Pancreas (tissue), 10 donors: ENCODE measurements around the gene CDHR2. TPM values are rescaled to one million over a fixed set of nuclear protein-coding genes. Genes with fewer than 3 reads are reported as not detected.

ENCODE experiments used
- ATAC-seq, 4 donors: fragments of 200-7000 bp; cut with Tn5 transposase; one replicate each; pipeline versions ENCODE4 v1.8.0 to v1.9.1; 2020; ENCODE audit warnings: mild to moderate bottlenecking in 4 of 4, moderate library complexity in 4 of 4
- DNase-seq, 6 donors: peaks; one replicate each; pipeline ENCODE4 v3.0.0-alpha.2; 2020
- FAIRE-seq: peaks from 2 replicates; lab custom pipeline; 2012; peaks lifted over from hg19 to GRCh38; lab: Jason Lieb, UNC
- H3K27ac ChIP-seq, 4 donors: fragments of 200-600 bp; sonication (generic); 1 replicate in 3 of 4; 2 replicates in 1 of 4; pipeline versions ENCODE4 v1.5.0 to v1.8.0; 2020
- H3K27me3 ChIP-seq, 4 donors: fragments of 200-600 bp; one replicate each; pipeline ENCODE4 v1.8.0; 2021
- H3K36me3 ChIP-seq, 3 donors: fragments of 200-600 bp; sonication (generic) in 1 of 3; one replicate each; pipeline versions ENCODE4 v1.5.0 to v1.8.0; 2020 to 2021
- H3K4me1 ChIP-seq, 3 donors: fragments of 200-600 bp; one replicate each; pipeline ENCODE4 v1.8.0; 2021
- H3K4me3 ChIP-seq, 4 donors: fragments of 200-600 bp; sonication (generic) in 2 of 4; one replicate each; pipeline versions ENCODE4 v1.5.0 to v1.8.0; 2020 to 2021
- H3K9me3 ChIP-seq, 4 donors: fragments of 200-600 bp; one replicate each; pipeline ENCODE4 v1.8.0; 2021
- CTCF ChIP-seq, 4 donors: fragments of 200-600 bp; sonication (generic) in 3 of 4; IDR thresholded peaks; one replicate each; pipeline versions ENCODE4 v1.5.0 to v1.8.0; 2021; ENCODE audit warnings: antibody characterized with exemption in 4 of 4
- whole genome bisulfite sequencing, 2 donors: extraction: QIAGEN DNeasy Blood & Tissue Kit; methylation state at CpG; one replicate each; pipeline ENCODE4 v1.1.7; 2013; 5-methylcytosine and 5-hydroxymethylcytosine counted together
- intact Hi-C, 3 donors: fragments of 100-400 bp; cut with DNase I; formaldehyde crosslinking; loops; one replicate each; pipeline versions ENCODE4 v1.11.1 to v1.14.2; 2022
- polyA plus RNA-seq, 2 donors: library from polyadenylated mRNA; stranded (reverse); fragments of 200-250 nt; gene quantifications; one replicate each; pipeline ENCODE4 v1.2.3, GENCODE V29; 2013
- total RNA-seq, 6 donors: library from RNA; stranded (reverse); fragmentation: NEBNext Ultra II Directional in 4 of 6; extraction: Animal tissue kit (Norgen Biotek cat#: 25700) in 4 of 6; gene quantifications; one replicate each; pipeline versions ENCODE4 v1.2.1 to v1.2.4, GENCODE V29; 2021 to 2023
- donor health status: healthy with polysubstance abuse.
- donor health status: DM: no; HTN: no; CAD: no; lungs with moderate emphysema.
- donor health status: DM: no; HTN: no; CAD: no.
- donor health status: control.
- donor health status: control.
- donor health status: Bipolar disorder and iron deficiency.
- donor health status: DM: yes; HTN: yes; CAD: no.
- donor health status: DM: no; HTN: no; CAD: no.
- donor health status: DM: no; HTN: no; CAD: no.
- donor health status: DM: yes; HTN: yes; CAD: no.

Gene CDHR2
- total and polyA plus RNA-seq, 8 donors, result 0.19 to 1.1 (median 0.26) TPM; not detected in 1

DNA sequence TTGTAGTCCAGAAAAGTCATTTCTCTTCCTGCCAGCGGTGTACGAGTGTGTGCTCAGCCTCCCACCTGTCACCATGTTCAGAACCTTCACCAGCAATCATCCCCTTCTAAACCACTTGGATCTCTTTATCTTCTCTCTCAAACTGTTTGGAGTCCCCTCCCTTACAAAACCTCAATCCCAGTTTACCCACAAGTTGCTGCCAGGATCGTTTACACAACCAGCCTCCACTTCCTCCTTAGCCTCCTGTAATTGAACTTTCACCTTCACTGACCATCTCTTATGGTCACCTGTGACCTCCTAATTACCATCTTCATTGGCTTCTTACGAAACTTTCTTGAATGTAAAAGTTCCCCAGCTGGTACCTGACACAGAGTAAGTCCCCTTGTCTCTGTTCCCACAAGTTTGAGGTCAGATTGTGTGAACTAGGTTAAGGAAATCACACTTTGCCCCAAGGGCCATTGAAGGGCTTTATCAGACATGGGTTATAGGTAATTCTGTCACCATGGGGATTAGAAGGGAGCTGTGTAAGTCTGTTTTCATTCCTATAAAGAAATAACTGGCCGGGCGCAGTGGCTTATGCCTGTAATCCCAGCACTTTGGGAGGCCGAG lies 32.0 kb upstream of the CDHR2 start:
- no peak for TF ChIP-seq CTCF (IDR thresholded peaks at IDR 0.05)
- ATAC-seq (no peak), FAIRE-seq (no peak), DNase-seq (no peak)
- Histone ChIP-seq H3K27ac (no peak overlapping the region), H3K27me3 (no peaks in the 10 kb centered on the region), H3K36me3 (no peaks in the 10 kb centered on the region), H3K4me3 (no peak overlapping the region), H3K9me3 (no peaks in the 10 kb centered on the region), H3K4me1 (no peaks in the 10 kb centered on the region)
- intact Hi-C loops, result no loop called here
- 65 to 68% methylated on average over 7 of the region's 7 CpGs for WGBS, 2 donors

DNA sequence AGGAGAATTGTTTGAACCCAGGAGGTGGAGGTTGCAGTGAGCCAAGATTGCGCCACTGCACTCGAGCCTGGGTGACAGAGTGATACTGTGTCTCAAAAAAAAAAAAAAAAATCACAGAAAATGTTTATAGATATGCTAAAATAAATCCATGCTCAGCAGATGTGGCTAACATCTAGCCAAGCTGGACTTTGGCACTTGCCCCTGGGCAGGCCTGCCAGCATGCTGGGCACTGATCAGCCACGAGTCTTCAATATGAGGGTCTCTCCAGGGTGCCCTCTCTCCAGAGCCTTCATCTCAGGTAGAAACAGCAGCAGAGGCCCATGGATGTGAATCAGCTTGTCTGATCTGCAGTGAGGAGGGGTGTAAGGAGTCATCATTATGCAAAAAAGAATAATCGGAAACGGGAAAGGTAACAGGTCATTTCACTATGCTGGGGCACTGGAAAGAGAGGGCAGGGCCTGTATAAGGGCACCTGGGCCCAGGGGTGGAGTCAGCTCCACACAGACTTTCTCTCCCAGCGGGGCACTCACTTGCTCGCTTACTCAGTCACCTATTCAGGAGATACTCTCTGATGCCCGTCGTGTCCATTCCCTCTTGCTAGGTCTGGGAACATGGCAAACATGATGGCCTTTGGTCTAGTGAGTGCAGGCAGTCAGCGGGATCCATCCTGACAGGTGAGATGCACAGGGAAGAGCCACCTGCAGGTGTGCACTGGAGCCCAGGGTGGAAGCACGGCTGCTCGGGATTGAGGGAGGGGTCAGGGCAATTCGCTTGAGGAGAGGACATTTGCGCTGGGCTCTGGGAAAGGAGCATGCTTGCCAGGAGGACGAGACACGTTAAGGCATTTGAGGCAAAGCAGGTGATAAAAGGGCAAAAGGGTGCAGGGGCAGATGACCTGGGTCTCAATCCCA lies 29.1 kb upstream of the CDHR2 start:
- no peak for FAIRE-seq
- no peak for ATAC-seq
- Histone ChIP-seq H3K4me3 (no peak overlapping the region), H3K9me3 (no peaks in the 10 kb centered on the region), H3K36me3 (no peaks in the 10 kb centered on the region), H3K27me3 (no peaks in the 10 kb centered on the region), H3K27ac (no peak overlapping the region), H3K4me1 (no peaks in the 10 kb centered on the region)
- 59 to 60% methylated on average over 16 of the region's 16 CpGs for WGBS, 2 donors
- DNase-seq, result no peak
- intact Hi-C loops, result no loop called here
- TF ChIP-seq CTCF (IDR thresholded peaks at IDR 0.05), result no peak

DNA sequence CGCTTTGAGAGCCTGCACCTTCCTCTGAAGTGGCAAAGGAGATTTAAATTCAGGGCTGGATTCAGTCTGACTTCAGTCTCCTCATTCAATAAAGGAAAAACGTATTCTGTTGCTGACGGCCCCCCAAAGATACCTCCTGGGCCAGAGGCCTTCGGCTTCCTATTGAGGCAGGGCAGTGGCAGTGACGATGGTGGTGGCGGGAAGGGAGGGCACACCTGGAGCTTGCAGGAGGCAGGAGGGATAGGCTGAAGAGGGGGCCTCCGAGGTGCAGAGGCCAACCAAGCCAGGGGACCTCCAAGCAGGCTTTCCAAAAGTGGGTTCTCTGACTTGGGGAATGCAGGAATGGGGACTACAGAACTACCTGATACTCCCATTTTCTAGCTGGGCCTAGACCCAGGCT lies 27.9 kb upstream of the CDHR2 start:
- intact Hi-C loops, result no loop called here

DNA sequence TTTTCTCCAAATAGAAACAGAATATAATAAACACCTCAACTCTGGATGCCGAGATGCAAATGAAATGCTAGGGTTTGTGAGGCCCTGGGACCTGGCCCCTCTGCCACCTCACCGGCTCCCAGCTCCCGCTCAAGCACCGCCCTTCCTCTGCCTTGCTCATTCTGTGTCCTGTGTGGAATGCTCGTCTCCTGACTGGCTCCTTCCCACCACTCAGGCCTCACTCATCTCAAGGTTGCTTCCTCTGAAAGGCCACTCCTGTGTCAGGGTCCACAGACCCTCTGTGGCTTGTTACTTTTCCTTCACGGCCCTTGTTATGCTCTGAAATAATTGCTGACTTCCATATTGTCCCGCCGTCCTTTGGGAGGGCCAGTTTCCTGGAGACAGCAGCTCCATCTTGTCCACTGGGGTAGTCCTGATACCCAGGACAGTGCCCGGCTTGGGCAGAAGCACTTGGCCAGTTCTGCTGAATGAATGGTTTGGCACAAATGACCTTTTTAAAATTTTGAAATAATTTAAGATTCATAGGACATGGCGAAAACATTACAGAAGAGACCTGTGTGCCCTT lies 27.4 kb upstream of the CDHR2 start:
- no peaks in the 10 kb centered on the region for H3K27me3 ChIP-seq
- ATAC-seq (no peak), FAIRE-seq (no peak), DNase-seq (no peak)
- WGBS, 2 donors, result 62 to 70% methylated on average over 10 of the region's 10 CpGs
- no peak for TF ChIP-seq CTCF (IDR thresholded peaks at IDR 0.05)
- H3K9me3 ChIP-seq, result no peaks in the 10 kb centered on the region
- no peak overlapping the region for H3K27ac ChIP-seq
- H3K4me3 ChIP-seq, result no peak overlapping the region
- no peaks in the 10 kb centered on the region for H3K36me3 ChIP-seq
- intact Hi-C loops, result no loop called here
- H3K4me1 ChIP-seq, result no peaks in the 10 kb centered on the region

More for the DNA sequence above, 27.9 kb upstream of the CDHR2 start:
- Histone ChIP-seq H3K4me3 (no peak overlapping the region), H3K27ac (no peak overlapping the region), H3K27me3 (no peaks in the 10 kb centered on the region), H3K9me3 (no peaks in the 10 kb centered on the region), H3K36me3 (no peaks in the 10 kb centered on the region), H3K4me1 (no peaks in the 10 kb centered on the region)
- DNase-seq, result no peak
- no peak for TF ChIP-seq CTCF (IDR thresholded peaks at IDR 0.05)
- no peak for FAIRE-seq
- 67 to 74% methylated on average over 7 of the region's 7 CpGs for WGBS, 2 donors
- no peak for ATAC-seq
